Measurements from ENCODE around the gene XBP1.
"Not testable (repeated sequence)": the region's sequence is repeated elsewhere in the genome, so short reads cannot be mapped to it uniquely, and the experiment has no call there.

Gene XBP1

GRCh38 chr22:28817919-28818859, 17.8 kb upstream of the XBP1 start:
- peak; percentile 83 for DNase-seq

- DNase-seq = no peak
Observed at GRCh38 chr22:28817064-28817463, 16.7 kb upstream of the XBP1 start.

DNA sequence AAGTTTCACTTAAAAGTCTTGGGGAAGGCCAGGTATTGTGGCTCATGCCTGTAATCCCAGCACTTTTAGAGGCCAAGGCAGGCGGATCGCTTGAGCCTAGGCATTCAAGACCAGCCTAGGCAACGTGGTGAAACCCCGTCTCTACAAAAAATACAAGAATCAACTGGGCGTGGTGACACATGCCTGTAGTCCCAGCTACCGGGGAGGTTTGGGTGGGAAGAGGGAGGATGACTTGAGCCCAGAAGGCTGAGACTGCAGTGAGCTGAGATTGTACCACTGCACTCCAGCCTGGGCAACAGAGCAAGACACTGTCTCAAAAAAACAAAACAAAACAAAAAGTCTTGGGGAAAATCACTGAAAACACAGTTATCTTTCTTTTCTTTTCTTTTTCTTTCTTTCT, 15.4 kb upstream of the XBP1 start:
- DNase-seq = no peak

DNA sequence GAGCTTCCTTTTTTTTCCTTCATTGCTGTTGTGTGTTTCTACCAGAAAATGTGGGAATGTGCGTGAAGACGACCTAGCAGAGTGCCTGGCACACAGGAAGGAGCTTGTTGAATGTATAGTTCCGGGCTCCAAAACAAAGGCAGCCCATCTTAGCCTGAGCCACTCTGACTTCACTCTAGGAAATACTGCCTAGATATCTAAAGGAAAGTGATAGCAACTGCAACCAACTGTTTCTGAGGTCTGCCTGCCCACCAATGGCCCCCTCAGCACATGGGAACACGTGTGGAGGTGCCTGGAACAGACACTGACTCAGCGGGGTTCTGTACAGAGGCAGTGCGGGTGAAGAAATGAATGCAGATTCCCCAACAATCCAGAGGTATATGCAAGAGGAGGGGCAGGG, 14.7 kb upstream of the XBP1 start:
- DNase-seq = no peak

GRCh38 chr22:28813772-28814518, 13.6 kb upstream of the XBP1 start:
- DNase-seq = no peak

GRCh38 chr22:28812516-28812915, 12.1 kb upstream of the XBP1 start:
- no peak for DNase-seq

DNA sequence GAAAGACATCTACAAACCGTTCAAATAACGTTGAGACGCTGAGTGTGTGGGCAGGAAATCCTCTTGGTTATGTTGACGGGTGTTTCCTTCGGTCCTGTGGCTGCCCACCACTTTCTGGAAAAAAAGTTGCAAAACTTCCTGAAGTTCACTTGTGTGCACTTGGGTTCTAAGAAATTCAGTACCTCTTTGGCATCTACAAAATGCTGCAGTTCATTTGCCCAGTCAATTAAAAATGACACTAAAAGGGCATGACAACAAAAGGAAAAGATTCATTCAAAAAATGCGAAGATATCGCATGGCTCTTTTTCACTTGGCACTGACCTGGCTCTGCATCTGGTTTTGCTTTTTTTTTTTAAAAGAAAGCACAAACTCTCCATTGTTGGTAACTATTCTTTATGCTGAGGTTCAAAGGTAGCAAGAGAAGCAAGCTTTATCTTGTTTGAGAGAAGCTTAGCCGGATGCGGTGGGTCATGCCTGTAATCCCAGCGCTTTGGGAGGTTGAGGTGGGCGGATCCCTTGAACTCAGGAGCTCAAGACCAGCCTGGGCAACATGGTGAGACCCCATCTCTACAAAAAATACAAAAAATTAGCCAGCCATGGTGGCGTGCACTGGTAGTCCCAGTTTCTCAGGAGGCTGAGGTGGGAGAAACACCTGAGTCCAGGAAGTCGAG, 10.6 kb upstream of the XBP1 start:
- DNase-seq = no peak

DNA sequence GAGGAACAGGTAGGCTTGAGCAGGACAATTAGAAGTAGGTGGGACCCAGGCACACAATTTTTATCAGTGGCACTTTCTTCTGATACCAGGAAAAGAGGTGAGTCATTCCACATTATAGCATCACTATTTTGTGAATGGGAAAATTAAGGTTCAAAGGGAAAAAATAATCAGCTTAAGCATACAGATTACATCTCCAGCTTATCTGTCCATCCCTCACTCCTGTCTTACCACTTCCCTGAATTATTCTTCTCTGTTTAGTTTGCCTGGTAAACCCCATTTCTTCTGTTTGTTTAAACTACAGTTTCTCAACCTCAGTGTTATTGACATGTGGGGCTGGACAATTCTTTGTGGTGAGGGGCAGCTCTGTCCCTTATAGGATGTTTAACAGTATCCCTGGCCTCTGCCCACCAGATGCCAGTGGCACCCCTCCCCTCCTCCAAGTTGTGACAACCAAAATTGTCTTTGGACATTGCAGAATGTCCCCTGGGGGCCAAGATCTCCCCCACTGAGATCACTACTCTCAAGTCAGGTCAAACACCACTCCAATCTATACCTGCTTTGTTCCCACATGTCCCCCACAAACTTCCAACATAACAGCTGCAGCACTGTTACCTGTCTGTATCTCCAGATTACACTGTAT, 8.5 kb upstream of the XBP1 start:
- DNase-seq = no peak

GRCh38 chr22:28805426-28805825, 5.1 kb upstream of the XBP1 start:
- not testable (repeated sequence) for DNase-seq

GRCh38 chr22:28802595-28803123, 2.3 kb upstream of the XBP1 start:
- DNase-seq = no peak

GRCh38 chr22:28801845-28802594, 1.7 kb upstream of the XBP1 start:
- no peak for DNase-seq

GRCh38 chr22:28799606-28800307, 612 bp downstream of the XBP1 start:
- no peak for DNase-seq

GRCh38 chr22:28798810-28799605, 1.4 kb downstream of the XBP1 start:
- DNase-seq = peak; percentile 9

- DNase-seq = no peak
Observed at GRCh38 chr22:28795932-28796856, 4.2 kb downstream of the XBP1 start.

- no peak for DNase-seq
Observed at GRCh38 chr22:28795071-28795693, 5.2 kb downstream of the XBP1 start.

GRCh38 chr22:28793976-28794584, 6.3 kb downstream of the XBP1 start:
- no peak for DNase-seq

GRCh38 chr22:28792491-28793383, 7.6 kb downstream of the XBP1 start:
- DNase-seq = no peak

All from DMS79 (cell line).